GM12878 (cell line): ENCODE measurements around the gene OR7D4.

ENCODE experiments used
- CREB1 ChIP-seq: IDR thresholded peaks from 2 replicates; pipeline ENCODE4 v1.6.1; 2012; ENCODE audit warnings: low read depth, mild to moderate bottlenecking, inconsistent platforms
- CTCF ChIP-seq, 3 experiments: IDR thresholded peaks in 2 of 3; conservative IDR thresholded peaks in 1 of 3; 2 replicates each; pipeline ENCODE4 v1.5.1; 2011; ENCODE audit warnings: low read depth in 3 of 3, low read length in 3 of 3, mild to moderate bottlenecking in 3 of 3, control low read depth in 2 of 3, moderate library complexity in 2 of 3, inconsistent platforms in 1 of 3, mixed read lengths in 1 of 3; ENCODE audit not compliant: control insufficient read depth in 2 of 3, insufficient read depth in 1 of 3; ENCODE audit errors: extremely low read depth in 1 of 3
- EP300 ChIP-seq, 2 experiments: fragments of 150-350 bp in 1 of 2; IDR thresholded peaks; 2 replicates each; pipeline ENCODE4 v1.6.1; 2011 to 2012; ENCODE audit warnings: low read depth in 2 of 2, low read length in 2 of 2, borderline replicate concordance in 1 of 2, improper control_type of control experiment in 1 of 2, inconsistent platforms in 1 of 2; ENCODE audit not compliant: control insufficient read depth in 1 of 2
- RELA ChIP-seq: fragments of 450-650 bp; IDR thresholded peaks from 2 replicates; pipeline ENCODE4 v1.8.0; 2014; ENCODE audit warnings: borderline replicate concordance; ENCODE audit not compliant: partially characterized antibody

- no peak for TF ChIP-seq EP300 (IDR thresholded peaks at IDR 0.05; ENCODE audit: borderline replicate concordance in 1 of 2, control insufficient read depth in 1 of 2, low read depth in 2 of 2, low read length in 2 of 2)
- TF ChIP-seq CREB1: no peak
- TF ChIP-seq CTCF (IDR thresholded peaks at IDR 0.05 in 2 of 3, conservative IDR thresholded peaks at IDR 0.05 in 1 of 3; ENCODE audit: control insufficient read depth in 2 of 3, extremely low read depth in 1 of 3, insufficient read depth in 1 of 3, low read depth in 3 of 3, low read length in 3 of 3): no peak
- TF ChIP-seq RELA: no peak
Measured at GRCh38 chr19:9175326-9175725, 44.1 kb downstream of the OR7D4 start.
